Cardiac fibroblast (primary cell): ENCODE results near the gene ZNF765.
A peak's percentile ranks its signal among the peaks of the same experiment; 100 is the strongest.
"Not testable (repeated sequence)": the region's sequence is repeated elsewhere in the genome, so short reads cannot be mapped to it uniquely, and the experiment has no call there.

Source experiments
- DNase-seq, 2 donors: peaks; one replicate each; pipeline versions ENCODE4 v3.0.0 to v3.0.0-alpha.2; 2010; ENCODE audit warnings: low read depth in 2 of 2
- H3K4me3 ChIP-seq, 2 donors: replicated peaks in 1 of 2; 1 replicate in 1 of 2; 2 replicates in 1 of 2; pipeline ENCODE4 v1.5.1; 2011; ENCODE audit warnings: low read depth in 2 of 2, low read length in 2 of 2, mild to moderate bottlenecking in 2 of 2, moderate library complexity in 1 of 2
- TF ChIP-seq, protein P1 (sequence below): IDR thresholded peaks from one replicate; pipeline ENCODE4 v1.5.1; 2011; ENCODE audit warnings: low read depth, mild to moderate bottlenecking, low read length, inconsistent platforms

ZNF765 gene

DNA sequence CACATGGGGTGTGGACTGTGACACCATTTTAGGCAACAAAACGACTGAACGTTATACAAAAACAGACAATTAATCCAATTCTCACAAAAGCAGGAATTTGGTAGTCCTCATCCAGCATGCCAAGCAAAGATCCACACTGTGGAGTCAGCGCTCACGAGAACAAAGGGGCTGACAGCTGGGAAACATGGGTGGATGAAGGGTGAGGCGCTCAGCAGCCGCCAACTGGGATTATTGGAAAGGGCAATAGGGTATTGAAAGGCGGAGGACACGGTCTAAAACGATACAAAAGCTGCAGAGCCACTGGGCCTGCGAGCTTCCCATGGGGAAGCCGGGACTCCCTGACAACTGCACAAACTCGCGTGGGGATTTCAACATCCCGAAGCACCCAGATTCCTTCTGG is 67.9 kb downstream of the ZNF765 start:
- H3K4me3 ChIP-seq = no peak overlapping the region
- TF ChIP-seq, protein P1, sequence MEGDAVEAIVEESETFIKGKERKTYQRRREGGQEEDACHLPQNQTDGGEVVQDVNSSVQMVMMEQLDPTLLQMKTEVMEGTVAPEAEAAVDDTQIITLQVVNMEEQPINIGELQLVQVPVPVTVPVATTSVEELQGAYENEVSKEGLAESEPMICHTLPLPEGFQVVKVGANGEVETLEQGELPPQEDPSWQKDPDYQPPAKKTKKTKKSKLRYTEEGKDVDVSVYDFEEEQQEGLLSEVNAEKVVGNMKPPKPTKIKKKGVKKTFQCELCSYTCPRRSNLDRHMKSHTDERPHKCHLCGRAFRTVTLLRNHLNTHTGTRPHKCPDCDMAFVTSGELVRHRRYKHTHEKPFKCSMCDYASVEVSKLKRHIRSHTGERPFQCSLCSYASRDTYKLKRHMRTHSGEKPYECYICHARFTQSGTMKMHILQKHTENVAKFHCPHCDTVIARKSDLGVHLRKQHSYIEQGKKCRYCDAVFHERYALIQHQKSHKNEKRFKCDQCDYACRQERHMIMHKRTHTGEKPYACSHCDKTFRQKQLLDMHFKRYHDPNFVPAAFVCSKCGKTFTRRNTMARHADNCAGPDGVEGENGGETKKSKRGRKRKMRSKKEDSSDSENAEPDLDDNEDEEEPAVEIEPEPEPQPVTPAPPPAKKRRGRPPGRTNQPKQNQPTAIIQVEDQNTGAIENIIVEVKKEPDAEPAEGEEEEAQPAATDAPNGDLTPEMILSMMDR = no peak
- no peak for DNase-seq

DNA sequence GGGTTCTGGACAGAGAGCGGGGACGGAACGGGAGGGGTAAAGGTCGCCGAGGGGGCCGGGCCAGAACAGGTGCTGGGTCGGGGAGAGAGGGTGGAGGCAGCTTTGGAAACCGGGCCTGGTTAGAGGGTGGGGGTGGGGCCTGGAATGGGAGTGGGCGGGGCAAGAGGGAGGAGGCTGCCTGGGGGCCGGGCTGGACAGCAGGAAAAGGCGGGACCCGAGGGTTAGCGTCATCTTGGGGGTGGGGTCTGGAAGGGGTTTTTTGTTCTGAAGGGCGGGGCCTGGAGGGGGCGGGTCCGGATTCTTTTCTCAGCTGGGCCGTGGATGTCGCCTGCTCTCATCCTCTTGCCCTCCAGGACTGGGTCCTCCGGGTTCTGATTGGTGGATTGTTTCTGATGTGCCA is 68.3 kb downstream of the ZNF765 start:
- DNase-seq = peak in 1 of 2 donors; percentile 12

DNA sequence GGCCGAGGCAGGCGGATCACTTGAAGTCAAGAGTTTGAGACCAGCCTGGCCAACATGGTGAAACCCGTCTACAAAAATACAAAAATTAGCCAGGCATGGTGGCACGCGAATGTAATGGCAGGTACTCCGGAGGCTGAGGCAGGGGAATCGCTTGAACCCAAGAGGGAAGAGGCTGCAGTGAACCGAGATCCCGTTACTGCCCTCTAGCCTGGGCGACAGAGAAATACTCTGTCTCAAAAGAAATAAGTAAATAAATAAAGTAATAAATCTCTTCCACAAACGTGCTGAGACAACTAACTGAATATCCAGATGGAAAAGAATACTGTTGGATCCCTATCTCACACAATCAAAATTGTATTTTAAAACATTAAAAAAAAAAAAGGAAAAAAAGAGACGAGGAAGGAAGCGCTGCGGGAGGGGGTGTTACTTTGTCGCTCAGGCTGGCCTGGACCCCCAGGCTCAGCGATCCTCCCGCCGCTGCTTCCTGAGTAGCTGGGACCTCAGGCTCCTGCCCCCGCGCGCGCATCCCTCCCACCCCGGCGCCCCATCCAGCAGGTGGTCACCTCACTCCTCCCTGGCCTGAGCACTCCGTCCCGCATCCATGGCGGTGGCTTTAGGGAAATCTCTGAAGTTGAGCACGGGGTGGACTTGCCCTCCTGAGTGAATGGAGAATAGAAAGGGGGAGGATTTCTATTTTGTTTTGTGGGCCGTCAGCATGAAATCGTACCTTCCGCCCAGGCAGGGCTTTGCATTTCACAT is 72.0 kb downstream of the ZNF765 start:
- no peak for DNase-seq
- H3K4me3 ChIP-seq = peak overlapping the region; percentile 73 to 76
- TF ChIP-seq, protein P1 = no peak

More for the DNA sequence above, 68.3 kb downstream of the ZNF765 start:
- no peak overlapping the region for H3K4me3 ChIP-seq
- TF ChIP-seq, protein P1 = no peak

DNA sequence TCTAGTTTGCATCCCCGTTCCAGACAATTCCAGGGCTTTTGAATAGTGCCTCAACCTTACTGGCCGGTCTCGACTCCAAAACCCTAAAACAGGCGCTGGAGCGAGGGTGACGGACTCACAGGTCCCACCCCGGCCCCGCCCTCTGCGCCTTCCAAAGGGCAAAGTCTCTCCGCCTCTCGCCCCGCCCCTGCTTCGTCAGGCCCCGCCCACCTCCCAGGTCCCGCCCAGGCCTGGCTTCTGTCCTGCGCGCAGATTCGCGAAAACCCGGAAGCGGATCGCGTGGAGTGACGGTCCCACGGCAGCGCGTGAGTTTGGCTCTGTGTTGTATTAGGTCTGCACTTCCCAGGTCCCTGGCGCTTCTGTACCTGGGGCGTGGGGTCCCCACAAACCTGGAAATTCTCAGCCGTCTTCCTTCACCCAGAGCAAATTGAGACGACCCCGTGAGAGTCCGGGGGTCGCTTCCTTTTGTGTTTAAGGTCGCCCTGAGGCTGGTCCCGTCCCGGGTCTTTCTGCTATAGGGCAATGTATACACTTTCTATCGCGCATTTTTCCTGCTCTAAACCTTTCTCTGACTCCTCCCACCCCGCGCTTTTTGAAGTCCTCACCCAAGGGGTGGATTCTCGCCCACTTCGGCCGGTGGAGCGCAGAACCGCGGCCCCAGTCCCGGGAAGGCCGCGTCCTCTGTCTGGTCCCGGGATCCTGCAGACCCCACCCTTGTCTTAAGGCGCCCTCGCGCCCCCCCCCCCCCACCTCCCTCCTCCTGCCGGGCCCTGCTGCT is 72.7 kb downstream of the ZNF765 start, which contains the start of gene ZNF813:
TSS of gene ZNF813 (plus strand) at position 249 of the 778 bp plus-strand sequence. CDS start 16,090 bp downstream, outside the sequence.
- peak; percentile 81 to 87 for DNase-seq
- TF ChIP-seq, protein P1 = no peak
- H3K4me3 ChIP-seq = peak within 1 kb of the TSS; percentile 73 to 76

DNA sequence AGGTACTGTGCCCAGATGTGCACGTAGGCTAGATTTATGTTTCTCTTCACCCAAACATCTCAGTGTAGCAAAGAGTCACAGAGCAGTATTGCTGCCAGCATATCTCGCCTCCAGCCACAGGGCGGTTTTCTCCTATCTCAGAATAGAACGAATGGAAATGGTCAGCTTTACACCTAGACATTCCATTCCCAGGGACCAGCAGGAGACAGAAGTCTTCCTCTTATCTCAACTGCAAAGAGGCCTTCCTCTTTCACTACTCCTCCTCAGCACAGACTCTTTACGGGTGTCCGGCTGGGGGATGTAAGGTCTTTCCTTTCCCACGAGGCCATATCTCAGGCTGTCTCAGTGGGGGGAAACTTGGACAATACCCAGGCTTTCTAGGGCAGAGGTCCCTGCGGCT is 73.7 kb downstream of the ZNF765 start:
- H3K4me3 ChIP-seq = peak overlapping the region in 1 of 2 donors; percentile 76
- DNase-seq = not testable (repeated sequence)

DNA sequence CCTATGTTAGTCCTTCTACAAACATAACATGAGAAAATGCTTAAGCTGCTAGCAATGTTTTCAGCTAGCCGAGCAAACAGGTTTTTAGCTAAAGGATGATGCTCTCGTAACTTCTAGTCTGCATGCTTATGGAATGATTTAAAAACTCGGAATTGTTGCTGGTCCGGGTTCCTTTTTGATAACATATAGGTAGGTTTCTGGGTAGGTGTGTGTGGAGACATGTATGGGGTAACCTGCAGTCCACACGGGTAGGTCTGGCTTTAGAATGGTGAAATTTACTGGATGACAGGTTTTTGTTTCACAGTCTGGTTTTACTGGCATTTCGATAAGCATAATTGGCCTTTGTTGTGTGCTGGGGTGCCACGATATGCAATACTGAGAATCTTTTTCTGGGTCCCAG is 77.0 kb downstream of the ZNF765 start:
- TF ChIP-seq, protein P1 = no peak
- no peak for DNase-seq

DNA sequence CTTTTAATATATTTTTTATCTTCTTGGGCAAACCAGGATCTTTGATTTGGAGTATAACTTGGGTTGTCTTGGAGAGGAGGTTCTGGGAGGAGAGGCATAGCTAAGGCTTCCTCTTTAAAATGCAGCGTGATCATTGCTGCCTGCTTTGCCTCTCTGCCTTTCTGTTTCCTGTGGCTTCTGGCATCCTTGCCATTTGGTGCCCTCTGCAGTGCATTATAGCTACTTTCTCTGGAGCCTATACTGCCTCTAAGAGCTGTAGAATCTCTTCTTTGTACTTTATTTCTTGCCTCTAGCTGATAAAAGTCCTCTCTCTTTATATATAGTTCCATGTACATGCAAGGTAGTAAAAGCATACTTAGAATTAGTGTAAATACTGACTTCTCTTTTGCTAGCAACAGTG is 79.9 kb downstream of the ZNF765 start:
- not testable (repeated sequence) for DNase-seq, H3K4me3 ChIP-seq

More for the DNA sequence above, 77.0 kb downstream of the ZNF765 start:
- H3K4me3 ChIP-seq = no peak overlapping the region

DNA sequence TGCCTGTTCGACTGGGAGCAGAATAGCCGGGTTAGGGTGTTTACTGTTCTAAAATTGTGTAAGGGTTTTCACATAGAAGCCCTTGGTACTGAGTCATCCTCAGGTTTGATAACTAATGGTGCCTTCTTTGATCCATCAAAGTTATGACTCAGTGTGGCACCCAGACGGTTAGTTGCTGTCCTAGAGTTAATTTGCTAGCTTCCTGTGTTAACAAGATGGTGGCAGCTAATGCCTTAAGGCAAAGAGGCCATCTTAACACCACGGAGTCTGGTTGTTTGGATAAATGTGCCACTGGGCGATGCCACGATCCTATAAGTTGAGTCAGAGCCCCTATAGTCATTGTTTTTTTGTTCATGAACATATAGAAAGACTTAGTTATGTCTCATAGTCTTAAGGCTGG is 80.5 kb downstream of the ZNF765 start:
- H3K4me3 ChIP-seq = not testable (repeated sequence)
- peak in 1 of 2 donors; percentile 9 for DNase-seq
